Heart left ventricle (tissue), 16 donors: ENCODE data around the gene RNASET2. TPM values are rescaled to one million over a fixed set of nuclear protein-coding genes. Genes with fewer than 3 reads are reported as not detected.

Source experiments
- ATAC-seq, 4 donors: fragments of 200-7000 bp; cut with Tn5 transposase; one replicate each; pipeline ENCODE4 v1.9.1; 2020 to 2022; ENCODE audit warnings: moderate library complexity in 4 of 4, mild to moderate bottlenecking in 3 of 4, moderate number of reproducible peaks in 1 of 4
- DNase-seq, 5 donors: peaks; one replicate each; pipeline ENCODE4 v3.0.0-alpha.2; 2020
- H3K27ac ChIP-seq, 12 donors: fragments of 200-600 bp; sonication (generic) in 4 of 12; one replicate each; pipeline versions ENCODE4 v1.5.0 to v1.8.0; 2016 to 2022; ENCODE audit warnings: mild to moderate bottlenecking in 2 of 12
- H3K27me3 ChIP-seq, 9 donors: fragments of 200-600 bp; sonication (generic) in 2 of 9; one replicate each; pipeline versions ENCODE4 v1.5.1 to v1.8.0; 2016 to 2022; ENCODE audit warnings: mild to moderate bottlenecking in 3 of 9
- H3K36me3 ChIP-seq, 9 donors: fragments of 200-600 bp; sonication (generic) in 2 of 9; one replicate each; pipeline versions ENCODE4 v1.5.0 to v1.8.0; 2018 to 2022; ENCODE audit warnings: mild to moderate bottlenecking in 2 of 9
- H3K4me1 ChIP-seq, 12 donors: fragments of 200-600 bp; sonication (generic) in 4 of 12; one replicate each; pipeline versions ENCODE4 v1.5.0 to v1.8.0; 2016 to 2022; ENCODE audit warnings: mild to moderate bottlenecking in 3 of 12
- H3K4me3 ChIP-seq, 12 donors: fragments of 200-600 bp; sonication (generic) in 4 of 12; one replicate each; pipeline versions ENCODE4 v1.5.0 to v1.8.0; 2017 to 2022; ENCODE audit warnings: mild to moderate bottlenecking in 9 of 12, moderate library complexity in 4 of 12
- H3K9me3 ChIP-seq, 12 donors: fragments of 200-600 bp; sonication (generic) in 4 of 12; one replicate each; pipeline versions ENCODE4 v1.5.0 to v1.8.0; 2016 to 2022; ENCODE audit warnings: mild to moderate bottlenecking in 1 of 12
- POLR2A ChIP-seq, 2 donors: fragments of 450-650 bp; IDR thresholded peaks; one replicate each; pipeline ENCODE4 v1.6.1; 2017; ENCODE audit warnings: antibody characterized with exemption in 2 of 2, mild to moderate bottlenecking in 2 of 2, moderate library complexity in 2 of 2
- WGBS, 4 donors: extraction: QIAGEN DNeasy Blood & Tissue Kit in 2 of 4; methylation state at CpG; one replicate each; pipeline versions ENCODE4 v1.1.5 to v1.1.7; 2013 to 2018; 5-methylcytosine and 5-hydroxymethylcytosine counted together
- intact Hi-C, 10 donors: fragments of 100-400 bp; cut with DNase I; formaldehyde crosslinking; loops; one replicate each; pipeline versions ENCODE4 v1.11.1 to v1.14.2; 2022
- polyA plus RNA-seq, 2 donors: library from polyadenylated mRNA; stranded (reverse); fragments of 200-250 nt; gene quantifications; one replicate each; pipeline ENCODE4 v1.2.3, GENCODE V29; 2013
- total RNA-seq, 9 donors: library from RNA; depleted of rRNA in 2 of 9; stranded (reverse); fragments of >200 nt in 2 of 9; fragmentation: NEBNext Ultra II Directional in 3 of 9; extraction: Animal tissue kit (Norgen Biotek cat#: 25700) in 3 of 9; gene quantifications; one replicate each; pipeline versions ENCODE4 v1.1.0 to v1.2.4, GENCODE V29; 2016 to 2023
- TF ChIP-seq, protein P1 (sequence below), 12 donors: fragments of 200-600 bp; sonication (generic) in 4 of 12; IDR thresholded peaks; one replicate each; pipeline versions ENCODE4 v1.5.0 to v1.8.0; 2018 to 2022; ENCODE audit warnings: antibody characterized with exemption in 12 of 12, mild to moderate bottlenecking in 5 of 12
- donor health status: ischemic (EF 13 %, LVEDD 7.1; RV severe dilation, severe dysfunction).
- donor health status: healthy with polysubstance abuse.
- donor health status: DM: no; HTN: yes; CAD: no.
- donor health status: DM: no; HTN: no; CAD: no.
- donor health status: ischemic (EF 25% LVEDD 6.9; RV normal size, moderate dysfunction).
- donor health status: ischemic (EF 25% LVEDD 5.7; RV mildly dilated, moderate dysfunction).
- donor health status: healthy.
- donor health status: DM: yes; HTN: yes; CAD: no.
- donor health status: ischemic (EF 35%, LVEDD 5.7; RV mildly dilated, moderate dysfunction).
- donor health status: nonischemic (EF 11% LVEDD 7.7; RV severe dilation, severe dysfunction).
- donor health status: DM: yes; HTN: yes; CAD: no.
- donor health status: PGD.
- donor health status: ischemic (EF 29% LVEDD 5.4; RV normal size, mild dysfunction).
- donor health status: nonischemic (EF 23%, LVEDD 6.1; RV moderate dilation, normal function).

The RNASET2 gene
- total and polyA plus RNA-seq, 11 donors: 5.7 to 76.0 (median 13.5) TPM

DNA sequence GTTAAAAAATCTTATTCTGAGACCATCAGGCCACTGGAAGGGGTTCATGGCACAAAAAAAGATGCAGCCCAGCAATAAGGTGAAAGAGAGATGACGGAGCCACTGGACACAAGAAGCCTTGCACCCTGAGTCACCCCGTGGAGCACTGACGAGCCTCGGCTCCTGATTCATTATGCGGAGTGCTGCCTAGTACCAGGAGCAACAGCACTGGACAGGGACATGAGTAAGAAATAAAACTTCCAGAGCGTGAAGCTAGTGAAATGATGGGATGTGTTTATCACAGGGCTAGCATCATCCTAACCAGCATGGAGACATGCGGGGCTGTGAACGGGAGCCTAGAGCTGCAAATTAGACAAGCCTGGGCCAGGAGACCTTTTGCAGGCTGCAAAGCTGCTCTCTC, 53.3 kb downstream of the RNASET2 start:
- peaks cover 0 to 11% (median 4%) of the 10 kb centered on the region in 12 donors for H3K4me1 ChIP-seq
- DNase-seq (no peak), ATAC-seq (no peak)
- H3K36me3 ChIP-seq: no peaks in the 10 kb centered on the region
- no peak overlapping the region for H3K27ac ChIP-seq
- TF ChIP-seq, protein P1, sequence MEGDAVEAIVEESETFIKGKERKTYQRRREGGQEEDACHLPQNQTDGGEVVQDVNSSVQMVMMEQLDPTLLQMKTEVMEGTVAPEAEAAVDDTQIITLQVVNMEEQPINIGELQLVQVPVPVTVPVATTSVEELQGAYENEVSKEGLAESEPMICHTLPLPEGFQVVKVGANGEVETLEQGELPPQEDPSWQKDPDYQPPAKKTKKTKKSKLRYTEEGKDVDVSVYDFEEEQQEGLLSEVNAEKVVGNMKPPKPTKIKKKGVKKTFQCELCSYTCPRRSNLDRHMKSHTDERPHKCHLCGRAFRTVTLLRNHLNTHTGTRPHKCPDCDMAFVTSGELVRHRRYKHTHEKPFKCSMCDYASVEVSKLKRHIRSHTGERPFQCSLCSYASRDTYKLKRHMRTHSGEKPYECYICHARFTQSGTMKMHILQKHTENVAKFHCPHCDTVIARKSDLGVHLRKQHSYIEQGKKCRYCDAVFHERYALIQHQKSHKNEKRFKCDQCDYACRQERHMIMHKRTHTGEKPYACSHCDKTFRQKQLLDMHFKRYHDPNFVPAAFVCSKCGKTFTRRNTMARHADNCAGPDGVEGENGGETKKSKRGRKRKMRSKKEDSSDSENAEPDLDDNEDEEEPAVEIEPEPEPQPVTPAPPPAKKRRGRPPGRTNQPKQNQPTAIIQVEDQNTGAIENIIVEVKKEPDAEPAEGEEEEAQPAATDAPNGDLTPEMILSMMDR (IDR thresholded peaks at IDR 0.05): no peak
- TF ChIP-seq POLR2A (IDR thresholded peaks at IDR 0.05): no peak
- no peaks in the 10 kb centered on the region for H3K9me3 ChIP-seq
- no peak overlapping the region for H3K4me3 ChIP-seq
- intact Hi-C loops: no loop called here
- 86 to 93% (median 91%) methylated on average over 8 of the region's 8 CpGs for WGBS, 4 donors
- H3K27me3 ChIP-seq: peaks cover 0 to 3% (median 0%) of the 10 kb centered on the region in 9 donors

DNA sequence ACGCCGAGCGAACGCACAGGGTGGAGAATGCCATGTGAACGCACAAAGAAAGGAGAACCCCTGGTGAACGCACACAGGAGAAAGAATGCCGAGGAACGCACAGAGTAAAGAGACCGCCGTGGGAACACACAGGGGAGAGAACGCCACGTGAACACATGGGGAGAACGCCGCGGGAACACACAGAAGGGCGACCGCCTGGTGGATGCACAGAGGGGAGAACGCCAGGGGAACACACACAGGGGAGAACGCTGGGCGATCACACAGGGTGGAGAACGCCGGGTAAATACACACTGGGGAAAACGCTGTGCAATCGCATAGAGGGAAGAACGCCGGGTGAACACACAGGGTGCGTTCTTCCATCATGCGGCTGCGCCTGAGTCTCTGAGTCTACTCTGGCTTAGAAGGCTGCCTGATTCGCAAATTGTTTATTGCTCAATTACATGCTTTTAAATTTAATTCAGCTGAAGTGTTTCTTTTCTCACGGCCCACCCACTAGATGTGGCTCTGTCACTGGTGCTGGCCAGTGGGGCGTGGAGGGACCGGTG, 54.1 kb downstream of the RNASET2 start:
- intact Hi-C loops: no loop called here
- DNase-seq: no peak
- Histone ChIP-seq H3K36me3 (no peaks in the 10 kb centered on the region), H3K4me1 (peaks cover 0 to 11% (median 4%) of the 10 kb centered on the region in 12 donors), H3K4me3 (no peak overlapping the region), H3K27me3 (peaks cover 0 to 3% (median 0%) of the 10 kb centered on the region in 9 donors), H3K27ac (no peak overlapping the region), H3K9me3 (no peaks in the 10 kb centered on the region)
- no peak for ATAC-seq
- 93 to 95% (median 94%) methylated on average over 33 of the region's 33 CpGs for WGBS, 4 donors
- no peak for TF ChIP-seq POLR2A (IDR thresholded peaks at IDR 0.05)
- TF ChIP-seq, protein P1 (IDR thresholded peaks at IDR 0.05): no peak

DNA sequence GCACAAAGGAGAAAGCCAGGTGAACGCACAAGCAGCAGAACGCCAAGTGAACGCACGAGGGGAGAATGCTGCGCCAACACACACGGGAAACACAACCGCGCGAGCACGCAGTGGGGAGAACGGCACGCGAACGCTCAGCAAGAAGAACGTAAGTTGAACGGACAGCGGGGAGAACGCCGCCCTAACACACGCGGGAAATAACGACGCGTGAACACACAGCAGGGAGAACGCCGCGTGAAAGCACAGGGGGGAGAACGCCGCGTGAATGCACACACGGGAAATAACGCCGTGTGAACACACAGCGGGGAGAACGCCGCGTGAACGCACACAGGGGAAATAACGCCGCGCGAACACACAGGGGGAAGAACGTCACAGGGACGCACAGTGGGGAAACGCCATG, 54.7 kb downstream of the RNASET2 start:
- ATAC-seq (no peak), DNase-seq (no peak)
- Histone ChIP-seq H3K4me3 (no peak overlapping the region), H3K4me1 (peaks cover 0 to 11% (median 4%) of the 10 kb centered on the region in 12 donors), H3K27me3 (peaks cover 0 to 3% (median 0%) of the 10 kb centered on the region in 9 donors), H3K36me3 (no peaks in the 10 kb centered on the region), H3K9me3 (no peaks in the 10 kb centered on the region), H3K27ac (no peak overlapping the region)
- intact Hi-C loops: no loop called here
- WGBS, 4 donors: 94 to 95% (median 95%) methylated on average over 45 of the region's 45 CpGs
- TF ChIP-seq, protein P1 (IDR thresholded peaks at IDR 0.05): no peak
- TF ChIP-seq POLR2A (IDR thresholded peaks at IDR 0.05): no peak

DNA sequence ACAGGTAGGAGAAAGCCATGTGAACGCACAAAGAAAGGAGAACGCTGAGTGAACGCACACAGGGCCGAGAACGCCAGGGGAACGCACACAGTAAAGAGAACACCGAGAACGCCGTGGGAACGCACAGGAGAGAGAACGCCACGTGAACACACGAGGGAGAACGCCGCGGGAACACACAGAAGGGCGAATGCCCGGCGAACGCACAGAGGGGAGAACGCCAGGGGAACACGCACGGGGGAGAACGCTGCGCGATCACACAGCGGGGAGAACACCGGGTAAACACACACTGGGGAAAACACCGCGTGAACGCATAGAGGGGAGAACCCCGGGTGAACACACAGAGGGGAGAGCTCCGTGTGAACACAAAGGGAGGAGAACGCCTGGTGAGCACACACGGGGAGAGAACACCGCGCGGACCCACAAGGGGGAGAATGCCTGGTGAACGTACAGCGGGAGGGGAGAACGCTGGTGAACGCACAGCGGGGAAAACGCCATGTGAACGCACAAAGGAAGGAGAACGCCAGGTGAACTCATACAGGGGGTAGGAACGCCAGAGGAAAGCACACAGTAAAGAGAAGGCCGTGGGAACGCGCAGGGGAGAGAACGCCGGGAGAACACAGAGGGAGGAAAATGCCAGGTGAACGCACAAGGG, 55.3 kb downstream of the RNASET2 start:
- Histone ChIP-seq H3K9me3 (no peaks in the 10 kb centered on the region), H3K27me3 (peaks cover 0 to 3% (median 0%) of the 10 kb centered on the region in 9 donors), H3K36me3 (no peaks in the 10 kb centered on the region), H3K4me1 (peaks cover 0 to 11% (median 4%) of the 10 kb centered on the region in 12 donors), H3K4me3 (no peak overlapping the region), H3K27ac (no peak overlapping the region)
- no peak for ATAC-seq
- intact Hi-C loops: no loop called here
- WGBS, 4 donors: 95 to 96% (median 95%) methylated on average over 53 of the region's 53 CpGs
- DNase-seq: no peak
- no peak for TF ChIP-seq POLR2A (IDR thresholded peaks at IDR 0.05)
- TF ChIP-seq, protein P1 (IDR thresholded peaks at IDR 0.05): no peak
